NCI-H345 treated with DMSO at 0.1 percent for 48 hours (cell line): ENCODE results near the gene KIF13A.

Source experiments
- DNase-seq: peaks from one replicate; lab custom pipeline; 2025; ENCODE audit not compliant: unreplicated experiment; lab: John Stamatoyannopoulos, UW

The KIF13A gene

GRCh38 chr6:17730078-17730704 is 257.2 kb downstream of the KIF13A start:
- no peak for DNase-seq

- no peak for DNase-seq
Measured at GRCh38 chr6:17729223-17730077, 258.0 kb downstream of the KIF13A start.

- DNase-seq: no peak
Measured at GRCh38 chr6:17728551-17729222, 258.7 kb downstream of the KIF13A start.

- peak; percentile 84 for DNase-seq
Measured at GRCh38 chr6:17725083-17725482, 262.4 kb downstream of the KIF13A start.

- DNase-seq: no peak
Measured at GRCh38 chr6:17724341-17724740, 263.1 kb downstream of the KIF13A start.

- DNase-seq: no peak
Measured at GRCh38 chr6:17721671-17722070, 265.8 kb downstream of the KIF13A start.

GRCh38 chr6:17719323-17720041 is 268.0 kb downstream of the KIF13A start:
- peak; percentile 16 for DNase-seq

- DNase-seq: no peak
Measured at GRCh38 chr6:17716221-17716620, 271.2 kb downstream of the KIF13A start.

GRCh38 chr6:17714879-17715851 is 272.3 kb downstream of the KIF13A start:
- DNase-seq: no peak

- DNase-seq: no peak
Measured at GRCh38 chr6:17714177-17714576, 273.3 kb downstream of the KIF13A start.

- no peak for DNase-seq
Measured at GRCh38 chr6:17712576-17712975, 274.9 kb downstream of the KIF13A start.

GRCh38 chr6:17710331-17710730 is 277.1 kb downstream of the KIF13A start:
- DNase-seq: no peak

GRCh38 chr6:17709476-17709875 is 278.0 kb downstream of the KIF13A start:
- no peak for DNase-seq
